ENCODE results near the gene ASPDH. TPM values are rescaled to one million over a fixed set of nuclear protein-coding genes. Genes with fewer than 3 reads are reported as not detected.

ASPDH gene
- polyA plus RNA-seq, 1 donor (not counting 4 experiments of a cell fraction or from before 2014, with no cell fraction given) = not detected

GRCh38 chr19:50536662-50537305 lies 23.1 kb upstream of the ASPDH start:
- DNase-seq (ENCODE audit: low read depth, low spot score) (no peak), FAIRE-seq (no peak)
- TF ChIP-seq EZH2 (IDR thresholded peaks at IDR 0.05; ENCODE audit: low read length) (no peak), CTCF (optimal IDR thresholded peaks at IDR 0.05 in 1 of 3, IDR thresholded peaks at IDR 0.05 in 1 of 3, conservative IDR thresholded peaks at IDR 0.05 in 1 of 3; ENCODE audit: extremely low read depth in 1 of 3, insufficient read depth in 2 of 3, low read length in 3 of 3) (peak in 2 of 3 experiments; percentile 12 to 19)
- Histone ChIP-seq H4K20me1 (ENCODE audit: control insufficient read depth, extremely low read depth, insufficient read depth, low read length) (no peaks in the 10 kb centered on the region), H3K36me3 (ENCODE audit: control insufficient read depth in 2 of 2, extremely low read depth in 1 of 2, insufficient read depth in 2 of 2, low read length in 2 of 2) (no peaks in the 10 kb centered on the region), H3K27me3 (ENCODE audit: control insufficient read depth, extremely low read depth, insufficient read depth, low read length) (no peaks in the 10 kb centered on the region), H3K4me2 (ENCODE audit: control insufficient read depth, extremely low read depth, insufficient read depth, low read depth, low read length) (no peak overlapping the region), H3K9me3 (ENCODE audit: control insufficient read depth, low read depth, low read length) (no peaks in the 10 kb centered on the region), H3K9ac (ENCODE audit: control insufficient read depth, extremely low read depth, insufficient read depth, low read length) (no peak overlapping the region), H3K79me2 (ENCODE audit: control insufficient read depth, insufficient read depth, low read length) (no peaks in the 10 kb centered on the region), H3K9me1 (ENCODE audit: control insufficient read depth, extremely low read depth, insufficient read depth, low read length) (no peaks in the 10 kb centered on the region), H3K4me1 (ENCODE audit: control insufficient read depth, extremely low read depth, insufficient read depth, low read length) (no peaks in the 10 kb centered on the region), H2AFZ (ENCODE audit: control insufficient read depth, low read length) (no peak overlapping the region), H3K4me3 (ENCODE audit: control insufficient read depth in 2 of 3, extremely low read depth in 1 of 3, insufficient read depth in 2 of 3, low read depth in 1 of 3, low read length in 3 of 3) (no peak overlapping the region), H3K27ac (ENCODE audit: control insufficient read depth, insufficient read depth, low read length) (no peak overlapping the region)
- dilution Hi-C loops (cut with MboI; ENCODE audit: extremely low pct_ligation_motif_present, low sequenced_read_pairs) = no loop called here

GRCh38 chr19:50535672-50536187 lies 22.0 kb upstream of the ASPDH start:
- no peak for FAIRE-seq
- dilution Hi-C loops (cut with MboI; ENCODE audit: extremely low pct_ligation_motif_present, low sequenced_read_pairs) = no loop called here
- H3K9ac ChIP-seq (ENCODE audit: control insufficient read depth, extremely low read depth, insufficient read depth, low read length) = no peak overlapping the region
- no peak overlapping the region for H3K27ac ChIP-seq (ENCODE audit: control insufficient read depth, insufficient read depth, low read length)
- H2AFZ ChIP-seq (ENCODE audit: control insufficient read depth, low read length) = no peak overlapping the region
- no peak for TF ChIP-seq CTCF (optimal IDR thresholded peaks at IDR 0.05 in 1 of 3, IDR thresholded peaks at IDR 0.05 in 1 of 3, conservative IDR thresholded peaks at IDR 0.05 in 1 of 3; ENCODE audit: extremely low read depth in 1 of 3, insufficient read depth in 2 of 3, low read length in 3 of 3)
- TF ChIP-seq EZH2 (IDR thresholded peaks at IDR 0.05; ENCODE audit: low read length) = no peak
- no peaks in the 10 kb centered on the region for H3K36me3 ChIP-seq (ENCODE audit: control insufficient read depth in 2 of 2, extremely low read depth in 1 of 2, insufficient read depth in 2 of 2, low read length in 2 of 2)
- peaks cover 5% of the 10 kb centered on the region for H3K27me3 ChIP-seq (ENCODE audit: control insufficient read depth, extremely low read depth, insufficient read depth, low read length)
- H3K79me2 ChIP-seq (ENCODE audit: control insufficient read depth, insufficient read depth, low read length) = no peaks in the 10 kb centered on the region
- no peak for DNase-seq (ENCODE audit: low read depth, low spot score)
- H3K4me1 ChIP-seq (ENCODE audit: control insufficient read depth, extremely low read depth, insufficient read depth, low read length) = no peaks in the 10 kb centered on the region
- no peak overlapping the region for H3K4me3 ChIP-seq (ENCODE audit: control insufficient read depth in 2 of 3, extremely low read depth in 1 of 3, insufficient read depth in 2 of 3, low read depth in 1 of 3, low read length in 3 of 3)
- no peaks in the 10 kb centered on the region for H3K9me3 ChIP-seq (ENCODE audit: control insufficient read depth, low read depth, low read length)
- H4K20me1 ChIP-seq (ENCODE audit: control insufficient read depth, extremely low read depth, insufficient read depth, low read length) = no peaks in the 10 kb centered on the region
- no peaks in the 10 kb centered on the region for H3K9me1 ChIP-seq (ENCODE audit: control insufficient read depth, extremely low read depth, insufficient read depth, low read length)
- H3K4me2 ChIP-seq (ENCODE audit: control insufficient read depth, extremely low read depth, insufficient read depth, low read depth, low read length) = no peak overlapping the region

All from keratinocyte (primary cell).